NCI-H2107 treated with DMSO at 0.1 percent for 48 hours (cell line): ENCODE results near the gene OR52L1.

Experiments
- DNase-seq: peaks from one replicate; lab custom pipeline; 2025; ENCODE audit not compliant: unreplicated experiment; lab: John Stamatoyannopoulos, UW

OR52L1 gene

DNA sequence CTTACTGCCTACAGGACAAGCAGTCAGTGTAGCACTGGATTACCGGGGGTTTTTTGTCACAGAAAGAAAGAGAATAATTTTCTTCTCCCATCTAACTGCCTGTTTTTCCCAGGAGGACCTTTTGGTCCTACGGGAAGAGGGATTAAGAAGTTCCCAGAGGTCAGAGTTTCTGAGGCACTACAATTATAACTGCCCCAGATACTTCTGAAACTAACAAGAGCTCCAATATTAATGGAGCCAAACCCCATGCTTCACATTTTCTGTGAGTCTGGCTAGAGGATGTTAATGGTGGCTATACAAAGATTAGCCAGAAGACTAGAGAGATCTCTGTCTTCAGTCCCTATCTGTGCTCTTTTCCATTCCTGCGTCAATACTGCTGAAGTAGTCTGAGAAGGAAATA lies 44.8 kb downstream of the OR52L1 start, which contains the start of gene OR56A3:
TSS of gene OR56A3 (plus strand) at position 301 of the 400 bp plus-strand sequence. CDS start 5,096 bp downstream, outside the sequence.
- no peak for DNase-seq

DNA sequence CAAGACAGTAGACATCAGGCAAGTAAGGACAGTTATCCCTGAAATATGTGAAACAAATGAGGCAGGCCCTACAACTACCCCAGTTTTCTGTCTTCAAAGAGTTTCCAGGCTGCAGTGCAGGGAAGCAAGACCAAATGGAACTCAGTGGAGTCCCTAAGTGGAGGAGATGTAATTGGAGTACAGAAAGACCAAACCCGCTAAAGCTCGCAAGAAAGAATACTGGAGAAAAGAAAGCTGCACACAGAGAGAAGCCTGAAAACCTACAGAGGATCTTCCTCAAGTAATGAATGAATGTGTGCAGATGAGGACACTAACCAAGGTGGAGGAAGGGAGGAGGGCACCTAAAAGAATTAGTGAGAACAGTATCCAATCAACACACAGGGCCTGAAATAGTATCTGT lies 46.0 kb downstream of the OR52L1 start:
- DNase-seq: no peak

DNA sequence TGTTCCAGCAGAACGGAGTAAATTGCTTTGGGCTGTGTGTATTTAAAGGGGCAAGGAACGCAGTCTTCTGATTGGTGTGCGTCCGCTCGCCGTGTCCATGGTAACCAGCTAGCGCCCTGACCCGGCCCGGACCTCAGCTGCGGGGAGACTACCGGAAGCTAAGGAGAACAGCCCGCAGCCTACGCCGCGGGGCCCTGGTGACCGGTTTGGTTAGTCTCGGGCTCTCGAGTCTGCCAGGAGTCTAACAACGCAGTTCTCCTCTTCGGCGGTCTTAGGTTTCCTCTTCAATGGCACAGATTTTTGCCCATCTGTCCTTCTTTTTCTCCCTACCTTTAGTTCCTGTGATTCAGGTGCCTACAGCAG lies 48.2 kb downstream of the OR52L1 start:
- DNase-seq: no peak

DNA sequence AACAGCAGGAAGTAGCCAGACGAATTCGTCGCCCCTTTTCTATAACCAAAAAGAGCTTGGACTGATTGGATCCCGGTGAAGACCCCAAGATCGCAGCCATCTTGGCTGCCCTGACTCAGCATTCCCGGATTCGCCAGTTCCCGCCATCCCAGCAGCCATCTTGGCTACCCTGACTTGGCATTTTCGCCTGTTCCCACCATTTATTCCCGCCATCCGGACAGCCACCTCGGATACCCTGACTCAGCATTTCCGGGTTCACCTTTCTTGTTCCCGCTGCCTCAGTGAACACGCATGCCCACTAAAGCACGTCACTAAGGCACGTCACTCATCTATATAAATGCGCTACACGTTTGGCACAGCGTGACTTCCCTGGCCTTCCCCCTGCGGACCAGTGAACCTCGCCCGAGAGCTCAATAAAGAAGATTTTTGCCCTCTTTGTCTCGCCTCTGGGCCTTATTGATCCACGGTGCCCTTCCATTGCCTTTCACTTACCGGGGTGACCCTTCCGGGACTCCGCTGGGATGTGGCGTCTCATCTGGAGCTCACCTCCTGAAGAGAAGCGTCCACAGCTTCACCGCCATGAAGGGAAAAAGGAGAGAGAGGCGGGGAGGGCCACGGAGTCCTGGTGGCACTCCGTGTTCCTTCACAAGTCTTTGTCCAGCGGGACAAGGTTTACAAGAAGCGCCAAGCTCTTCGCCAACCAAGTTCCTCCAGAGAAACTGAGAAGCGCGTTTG lies 48.8 kb downstream of the OR52L1 start:
- no peak for DNase-seq
